Stimulated activated CD4-positive, alpha-beta T cell treated with anti-CD3 and anti-CD28 coated beads, Interleukin-15, amount 100 ng/mL, for 1 hour (primary cell): ENCODE measurements around the gene RYR3.

ENCODE experiments used
- DNase-seq, 2 donors: peaks; one replicate each; pipeline ENCODE4 v3.0.0-alpha.2; 2020; ENCODE audit warnings: low read depth in 1 of 2, low spot score in 1 of 2

The RYR3 gene

DNA sequence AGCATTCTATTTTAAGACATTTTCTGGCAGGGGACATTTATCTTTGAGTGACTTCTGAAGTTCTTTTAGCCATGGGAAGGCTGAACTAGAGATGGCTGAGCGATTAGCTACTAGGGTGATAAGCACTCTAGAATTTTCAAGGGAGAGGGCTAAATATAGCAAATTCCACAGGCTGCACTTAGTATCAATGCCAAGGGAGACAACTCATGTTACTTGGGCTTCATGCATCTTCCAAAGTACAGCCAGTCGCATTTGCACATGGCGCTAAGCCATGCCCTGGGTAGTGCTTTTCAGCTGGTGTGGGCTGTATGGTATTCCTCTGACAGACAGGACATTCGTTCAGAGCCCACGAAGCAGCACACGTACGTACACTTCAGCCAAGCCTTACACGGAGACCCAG, 69.6 kb downstream of the RYR3 start:
- no peak for DNase-seq

DNA sequence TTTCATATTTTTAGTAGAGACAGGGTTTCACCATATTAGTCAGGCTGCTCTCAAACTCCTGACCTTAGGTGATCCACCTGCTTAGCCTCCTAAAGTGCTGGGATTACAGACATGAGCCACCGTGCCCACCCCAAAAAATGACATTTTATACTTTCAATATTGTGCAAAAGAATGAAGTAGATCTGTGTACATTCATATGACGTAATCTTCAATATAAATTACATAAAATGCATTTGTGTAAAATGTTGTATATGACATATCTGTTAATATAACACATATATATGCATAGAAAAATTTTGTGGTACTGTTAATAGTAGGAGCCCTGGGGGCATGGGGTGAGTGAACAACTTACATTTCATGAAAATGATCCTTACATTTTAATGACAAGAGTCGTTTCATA, 71.7 kb downstream of the RYR3 start:
- no peak for DNase-seq

DNA sequence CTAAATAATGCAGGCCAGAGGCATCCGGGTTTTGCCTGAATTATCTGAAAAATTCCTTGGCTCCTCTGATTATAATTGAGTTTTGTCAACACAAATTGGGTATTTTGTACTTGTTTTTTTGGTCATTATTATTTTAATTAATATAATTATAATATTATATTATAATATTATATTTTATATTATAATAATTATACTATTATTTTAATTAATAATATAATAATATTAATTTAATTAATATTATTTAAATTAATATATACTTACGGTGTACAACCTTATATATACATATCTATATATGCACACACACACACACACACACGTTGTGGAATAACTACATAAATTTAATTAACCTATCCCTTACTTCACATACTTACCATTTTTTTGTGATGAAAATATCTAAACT, 73.5 kb downstream of the RYR3 start:
- DNase-seq, result no peak

DNA sequence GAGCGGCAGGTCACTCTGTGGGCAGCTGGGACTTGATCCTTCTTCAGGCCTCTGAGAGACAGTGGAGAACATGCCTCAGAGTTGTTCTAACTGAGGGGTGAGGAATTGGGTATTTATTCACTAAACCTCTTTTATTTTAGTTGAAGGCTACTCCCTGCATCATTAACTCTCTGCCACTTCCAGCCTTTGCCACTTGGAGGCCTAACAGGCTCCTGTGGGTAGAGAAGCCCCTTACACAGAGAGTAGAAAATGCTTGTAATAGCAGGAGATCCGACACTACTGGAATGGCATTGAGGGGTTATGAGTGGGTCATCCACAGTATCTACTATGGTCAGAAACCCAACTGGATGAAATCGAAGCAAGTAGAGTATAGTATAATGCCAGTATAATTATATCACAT, 81.7 kb downstream of the RYR3 start:
- DNase-seq, result no peak

DNA sequence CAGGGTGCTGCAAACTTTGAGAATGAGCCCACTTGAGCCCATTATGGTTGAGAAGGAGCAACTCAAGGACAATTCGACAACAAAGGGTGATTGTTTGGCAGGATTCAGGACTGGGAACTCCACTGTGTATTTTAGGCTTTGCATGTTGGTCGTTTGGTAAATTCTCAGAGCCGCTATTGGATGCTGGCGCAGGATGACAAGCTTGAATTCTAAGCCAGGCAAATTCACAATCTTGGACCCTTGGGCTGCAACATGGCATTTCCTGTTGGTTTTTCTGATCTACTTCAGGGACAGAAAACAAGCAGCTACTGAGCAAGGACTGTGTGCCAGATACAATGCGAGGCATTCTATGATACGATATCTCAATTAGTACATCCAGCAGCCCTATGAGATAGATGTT, 82.8 kb downstream of the RYR3 start:
- no peak for DNase-seq

DNA sequence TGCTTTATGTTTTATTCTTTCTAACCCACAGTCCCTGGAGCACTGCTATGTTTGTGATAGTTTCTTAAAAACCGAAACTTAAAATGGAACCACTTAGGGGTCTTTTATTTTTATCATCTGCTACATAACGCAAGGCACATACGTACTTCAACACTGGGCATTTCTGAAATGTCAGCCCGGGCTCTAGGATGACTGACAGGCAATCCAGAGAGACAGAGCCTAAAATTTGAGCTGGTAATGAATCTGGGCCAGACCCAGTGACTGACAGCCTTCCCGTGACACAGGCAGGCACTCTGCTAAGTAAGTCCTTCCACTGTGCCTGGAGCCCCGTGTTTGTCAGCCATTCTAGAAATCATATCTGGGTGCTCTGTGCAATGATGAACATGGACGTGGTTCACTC, 84.6 kb downstream of the RYR3 start:
- DNase-seq, result no peak

DNA sequence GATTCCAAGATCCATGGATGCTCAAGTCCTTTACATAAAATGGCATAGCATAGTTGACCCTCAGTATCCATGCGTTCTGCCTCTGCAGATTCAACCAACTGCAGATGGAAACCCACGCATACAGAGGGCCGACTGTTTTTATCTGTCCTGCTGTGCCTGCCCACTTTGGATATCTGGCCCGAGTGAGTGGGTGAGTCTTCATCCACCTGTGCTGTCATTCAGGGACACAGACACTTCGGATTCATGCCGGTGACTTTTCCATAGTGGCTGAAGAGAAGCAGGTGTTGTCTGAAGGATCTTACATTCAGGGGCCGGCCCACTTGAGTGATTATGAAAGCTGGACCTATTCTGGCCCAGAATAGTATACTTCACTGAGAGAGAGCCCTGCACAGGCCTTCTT, 85.1 kb downstream of the RYR3 start:
- no peak for DNase-seq

DNA sequence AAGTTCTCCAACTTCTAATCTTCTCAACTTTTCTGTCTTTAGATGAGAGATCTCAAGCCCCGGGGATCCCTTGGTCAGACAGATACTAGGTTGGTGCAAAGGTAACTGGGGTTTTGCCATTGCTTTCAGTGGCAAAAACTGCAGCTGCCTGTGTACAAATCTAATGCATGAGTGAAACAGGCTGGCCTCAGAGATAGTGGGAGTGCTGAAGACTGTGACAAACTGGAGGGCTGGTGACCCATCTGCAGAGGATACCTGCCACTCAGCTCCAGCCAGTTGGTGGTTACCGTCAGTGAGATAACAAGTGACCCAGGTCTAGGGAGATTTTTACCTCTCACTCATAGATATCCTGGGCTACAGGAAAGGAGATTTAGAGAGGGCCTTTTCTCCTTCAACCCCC, 85.7 kb downstream of the RYR3 start:
- DNase-seq, result no peak

DNA sequence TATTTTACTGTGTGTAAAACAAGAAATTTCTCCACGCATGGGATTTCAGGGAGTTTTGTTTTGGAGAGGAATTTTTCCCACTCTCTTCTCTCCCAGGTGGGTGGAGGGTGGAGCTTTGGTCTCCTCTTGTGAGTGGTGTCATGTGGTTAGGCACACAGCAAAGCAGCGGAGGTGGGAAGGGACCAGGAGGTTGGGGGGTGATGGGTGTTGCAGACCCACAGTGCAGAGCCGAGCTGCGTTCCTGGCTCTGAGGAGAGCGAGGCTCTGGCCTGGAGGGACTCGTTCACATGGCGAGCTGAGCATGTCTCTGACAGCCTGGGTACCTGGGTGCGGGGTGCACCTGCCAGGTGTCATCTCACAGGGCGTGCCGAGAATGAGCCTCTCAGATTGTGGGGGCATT, 87.8 kb downstream of the RYR3 start:
- DNase-seq, result no peak

DNA sequence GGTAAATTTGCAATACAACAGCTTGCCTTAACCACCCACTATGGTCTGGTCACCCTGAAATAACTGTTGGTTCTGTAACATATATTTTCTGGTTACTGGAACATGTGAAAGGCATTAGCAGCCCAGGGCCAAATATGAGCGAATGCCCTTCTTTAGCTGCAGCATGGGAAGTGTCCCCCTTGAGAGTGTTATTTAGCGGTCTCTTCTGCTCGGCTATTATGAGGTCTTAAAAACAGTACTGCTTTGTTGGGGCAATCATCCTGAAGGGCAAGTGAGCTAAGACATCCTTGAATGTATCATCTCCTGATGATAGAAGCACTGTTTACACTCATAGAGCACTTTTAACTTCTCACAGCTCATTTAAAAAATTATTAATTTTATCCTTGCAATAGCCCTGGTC, 90.2 kb downstream of the RYR3 start:
- DNase-seq, result no peak

DNA sequence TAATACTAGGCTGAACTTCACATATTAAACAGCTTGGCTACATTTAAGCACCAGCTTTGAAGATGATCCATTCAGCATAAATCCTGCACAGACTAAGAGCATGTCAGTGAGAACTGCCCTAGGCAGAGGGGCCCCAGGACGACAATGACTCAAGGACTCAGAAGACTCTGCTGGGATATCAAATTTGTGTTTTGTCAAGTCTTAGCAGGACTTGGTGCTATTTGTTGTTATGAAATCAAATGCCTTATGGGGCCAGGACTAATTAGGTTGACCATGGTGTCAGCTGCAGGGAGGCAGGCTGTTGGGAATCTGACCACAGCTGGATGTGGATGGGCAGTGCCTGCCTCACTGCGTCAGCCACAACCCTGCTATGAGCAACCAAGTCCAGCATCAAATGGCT, 91.8 kb downstream of the RYR3 start:
- no peak for DNase-seq

DNA sequence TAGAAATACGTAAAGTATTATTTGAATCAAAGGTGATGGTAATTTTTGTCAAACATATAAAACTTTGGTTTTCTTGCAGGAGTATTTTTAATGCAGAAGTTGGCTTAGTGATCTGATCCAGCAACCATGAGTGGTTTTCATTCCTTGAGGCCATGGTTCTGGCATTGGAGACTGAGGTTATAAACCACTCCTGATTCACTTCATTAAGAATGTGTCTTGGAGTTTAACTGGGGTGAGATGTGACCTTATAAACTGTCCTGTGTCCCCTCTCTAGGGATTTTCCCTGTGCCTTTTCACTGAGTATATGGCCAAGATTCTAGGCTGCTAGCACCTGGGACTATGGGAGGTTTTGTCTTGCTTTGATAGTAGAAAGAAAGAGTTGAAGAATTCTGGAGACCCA, 94.3 kb downstream of the RYR3 start:
- DNase-seq, result no peak

DNA sequence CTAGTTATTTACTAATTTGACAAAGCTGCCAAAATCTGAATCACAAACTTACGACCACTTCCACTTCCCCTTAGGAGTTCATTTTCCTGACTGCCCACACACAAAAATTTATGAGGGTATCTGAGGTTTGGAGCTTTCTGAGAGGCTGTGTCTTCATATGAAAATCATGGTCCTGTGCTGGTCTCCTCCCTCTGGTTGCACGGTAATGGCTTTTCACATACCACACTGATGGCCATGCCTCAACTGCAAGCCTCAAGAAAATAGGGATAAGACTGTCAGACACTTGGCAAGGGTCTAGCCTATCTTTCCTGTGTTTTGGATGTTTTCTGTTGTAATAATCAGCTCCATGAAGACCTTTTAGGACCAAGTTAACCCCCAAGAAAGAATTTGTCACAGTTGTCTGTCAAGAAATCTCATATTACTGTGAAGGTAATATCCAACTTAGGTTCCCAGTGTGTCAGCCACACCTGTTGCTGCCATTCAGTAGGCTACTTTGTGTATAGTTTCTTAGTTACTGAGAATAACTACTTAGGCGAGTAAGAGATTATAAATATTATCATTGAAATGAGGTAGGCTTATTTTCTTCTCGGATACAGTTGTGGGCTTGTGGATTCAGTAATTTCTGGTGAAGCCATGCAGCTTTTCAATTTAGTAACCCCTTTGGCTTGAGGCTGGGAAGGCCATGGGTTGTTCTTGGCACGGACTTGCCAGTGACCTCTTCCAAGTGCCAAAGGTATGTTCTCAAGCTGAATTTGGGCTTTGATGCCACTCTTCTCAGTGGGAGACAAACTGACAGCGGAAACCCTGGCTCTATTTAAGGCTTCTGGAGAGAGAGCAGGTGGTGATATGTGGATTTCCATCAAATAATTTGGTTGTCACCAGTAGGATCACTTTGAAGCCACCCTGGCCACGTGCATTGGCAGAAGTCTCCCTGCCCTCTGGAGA, 101.1 kb downstream of the RYR3 start:
- no peak for DNase-seq

DNA sequence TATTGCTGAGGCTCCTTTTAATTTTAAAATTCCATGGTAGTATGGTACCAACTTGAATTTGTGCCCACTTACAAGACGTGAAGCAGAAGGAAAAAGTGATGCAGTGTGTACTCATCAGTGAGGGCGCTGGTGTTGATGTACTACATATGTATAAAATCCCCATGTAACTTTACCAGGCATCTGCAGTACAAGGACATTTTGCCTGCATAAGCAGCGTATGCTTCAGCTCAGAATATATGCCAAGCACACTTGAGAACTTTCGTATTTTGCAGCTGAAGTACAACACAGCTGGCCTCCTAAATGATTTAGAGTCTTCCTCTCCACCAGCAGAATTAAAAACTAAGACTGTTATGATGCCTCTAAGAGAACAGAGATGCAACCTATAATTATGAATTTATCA, 108.9 kb downstream of the RYR3 start:
- no peak for DNase-seq

DNA sequence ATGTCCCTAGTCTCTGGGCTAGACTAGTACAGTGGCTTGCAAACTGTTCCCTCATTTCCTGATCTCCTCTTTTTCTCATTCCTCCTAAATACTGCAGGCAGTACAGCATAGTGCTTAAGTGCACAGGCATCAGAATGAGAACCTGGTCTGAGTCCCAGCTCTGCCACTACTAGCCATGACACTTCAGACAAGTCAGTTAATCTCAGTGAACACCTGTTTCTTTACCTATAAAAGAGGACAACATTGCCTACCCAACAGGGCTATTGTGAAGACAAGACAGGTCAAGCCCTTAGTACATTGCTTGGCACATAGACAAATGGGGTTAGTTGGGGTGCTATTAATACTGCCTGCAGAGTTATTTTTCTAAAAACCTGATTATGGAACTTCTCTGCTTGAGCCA, 113.3 kb downstream of the RYR3 start:
- DNase-seq, result no peak

DNA sequence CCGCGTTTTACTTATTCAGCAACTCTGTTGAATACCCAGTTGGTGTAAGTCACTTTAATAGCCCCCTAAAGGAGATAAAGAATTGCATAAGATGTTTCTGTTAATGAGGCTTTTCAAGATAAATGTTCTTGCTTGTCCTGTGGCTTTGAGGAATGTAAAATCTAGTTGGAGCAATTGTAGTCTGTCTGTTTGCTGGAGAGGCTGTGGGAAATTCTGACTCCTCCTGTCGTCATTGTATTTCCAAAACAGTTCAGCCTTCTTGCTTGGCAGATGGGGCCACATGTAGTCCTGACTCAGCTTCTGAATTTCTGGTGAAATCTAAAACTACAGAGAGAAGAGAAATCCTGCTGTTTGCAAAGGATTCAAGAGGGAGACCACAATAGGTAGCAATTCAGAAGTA, 114.4 kb downstream of the RYR3 start:
- DNase-seq, result no peak

DNA sequence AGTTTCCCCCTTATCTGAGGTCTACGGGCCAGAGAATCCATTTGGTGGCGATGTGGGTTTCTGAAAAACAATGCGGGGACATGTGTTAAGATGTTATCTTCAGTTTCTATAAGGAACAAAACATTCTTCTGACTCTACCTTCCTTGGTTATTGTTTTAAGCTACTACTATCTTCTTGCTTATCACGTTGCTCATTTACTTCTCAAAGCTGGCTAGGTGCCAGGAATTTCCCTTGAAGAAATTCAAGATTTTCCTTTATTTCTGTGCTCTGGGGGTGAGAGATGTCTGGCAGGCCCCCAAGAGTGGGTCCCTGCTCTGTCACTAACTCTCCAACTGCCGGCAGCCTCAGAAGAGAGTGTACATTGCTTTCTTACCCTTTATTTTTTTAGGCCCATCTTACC, 119.8 kb downstream of the RYR3 start:
- no peak for DNase-seq

DNA sequence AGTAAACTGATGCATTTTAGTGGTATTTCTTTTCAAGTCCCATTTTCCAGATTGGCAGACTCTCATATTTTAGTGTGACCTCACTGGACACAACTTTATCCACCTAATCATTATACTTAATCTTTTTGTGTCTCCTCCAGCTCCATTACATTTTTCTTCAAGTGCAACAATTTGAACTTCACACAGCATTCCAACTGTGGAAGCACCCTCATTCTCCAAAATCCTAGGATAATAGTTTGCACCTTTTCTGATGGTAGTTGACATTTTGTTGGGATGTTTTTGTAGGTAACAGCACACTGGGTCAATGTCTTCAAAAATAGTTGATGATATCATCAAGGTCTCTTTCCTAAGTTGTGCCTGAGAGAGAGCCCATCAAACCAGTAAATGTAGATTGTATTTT, 123.1 kb downstream of the RYR3 start:
- no peak for DNase-seq

DNA sequence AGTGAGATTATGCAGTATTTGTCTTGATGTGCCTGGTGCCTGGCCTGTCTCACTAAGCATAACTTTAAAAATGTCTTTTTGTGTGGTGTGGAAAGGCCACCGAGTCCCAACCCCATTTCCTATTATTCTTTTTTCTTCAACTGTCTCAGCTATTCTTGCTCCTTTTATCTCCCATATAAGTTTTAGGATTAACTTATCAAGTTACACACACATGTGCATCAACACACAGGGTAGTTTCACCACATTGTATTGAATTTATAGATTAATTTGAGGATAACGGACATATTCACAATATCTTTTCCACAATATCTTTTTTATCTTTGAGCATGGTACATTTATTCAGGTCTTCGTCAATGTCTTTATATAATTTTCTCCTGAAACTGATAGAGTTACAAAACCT, 127.6 kb downstream of the RYR3 start:
- no peak for DNase-seq

DNA sequence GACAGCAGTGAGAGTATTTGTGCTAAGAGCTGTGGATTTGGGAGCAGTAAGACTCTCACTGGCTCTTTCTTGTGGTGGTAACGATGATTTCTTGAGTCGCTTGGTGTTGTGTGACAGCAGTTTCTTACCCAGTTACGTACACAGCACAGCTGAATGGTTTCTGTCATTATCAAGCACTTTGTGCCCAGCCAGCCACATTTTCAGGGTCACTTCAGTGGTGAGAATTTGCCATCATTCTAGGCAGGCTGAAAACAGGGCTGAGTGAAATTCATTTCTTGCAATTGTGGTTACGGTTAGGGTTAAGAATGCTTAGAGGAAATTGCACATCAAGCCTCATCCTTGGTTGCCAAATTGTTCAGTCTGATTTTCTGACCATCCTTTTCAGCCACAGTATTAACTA, 130.1 kb downstream of the RYR3 start:
- no peak for DNase-seq

DNA sequence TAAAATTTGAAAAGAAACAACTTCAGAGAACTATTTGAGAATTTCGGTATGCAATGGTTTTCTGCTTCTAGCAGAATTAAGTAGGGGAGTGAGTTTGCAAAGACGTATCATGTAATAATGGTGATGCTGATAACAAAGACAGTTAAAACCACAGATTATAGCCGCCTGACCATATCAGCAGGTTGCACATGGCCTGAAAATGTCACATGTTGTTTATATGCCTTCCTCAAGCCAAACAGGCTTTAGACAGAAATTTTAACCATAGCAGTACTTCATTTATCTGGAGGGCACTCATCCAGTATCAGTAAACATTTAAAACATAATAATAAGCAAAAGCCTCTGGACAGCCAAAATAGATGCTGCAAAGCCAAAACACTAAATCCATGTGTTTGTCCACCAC, 131.7 kb downstream of the RYR3 start:
- no peak for DNase-seq

DNA sequence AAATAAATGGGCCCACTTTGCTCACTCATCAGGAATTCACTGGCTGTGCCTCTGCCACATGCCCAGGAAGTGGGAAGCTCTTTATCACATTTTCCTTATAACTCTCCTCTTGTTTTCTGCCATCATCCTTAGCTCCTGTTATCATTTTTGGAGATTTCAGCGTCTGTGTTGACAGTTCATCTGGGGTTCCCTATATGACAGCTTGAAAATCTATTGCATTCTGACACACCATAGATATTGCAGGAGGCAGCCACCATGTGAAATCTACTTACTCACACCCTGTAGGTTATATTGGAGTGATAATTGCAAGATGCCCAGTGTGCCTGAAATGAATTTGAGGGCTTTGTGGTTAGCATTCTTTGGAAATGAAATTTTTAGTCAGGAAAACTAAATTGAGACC, 132.9 kb downstream of the RYR3 start:
- no peak for DNase-seq

DNA sequence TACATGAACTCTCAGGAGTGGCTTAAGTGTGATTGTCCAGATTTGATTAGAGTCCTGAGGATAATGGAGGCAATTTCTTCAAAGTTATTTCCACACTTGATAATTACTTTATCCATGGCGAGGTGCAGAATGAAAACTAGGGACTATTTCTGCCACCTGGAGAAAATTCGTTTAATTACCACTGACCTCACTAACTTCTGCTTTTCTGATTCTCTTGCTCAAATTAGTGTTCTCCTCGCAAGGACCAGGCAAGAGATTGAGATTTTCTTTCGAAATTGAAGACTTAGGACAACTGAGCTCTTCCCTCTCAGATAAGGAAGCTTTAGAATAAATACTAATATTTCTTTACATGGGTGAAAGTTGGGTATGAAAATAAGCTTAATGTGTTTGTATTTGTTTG, 135.2 kb downstream of the RYR3 start:
- DNase-seq, result no peak
